ENCODE results near the gene DPF3. TPM values are rescaled to one million over a fixed set of nuclear protein-coding genes. Genes with fewer than 3 reads are reported as not detected.

Gene DPF3
- polyA plus RNA-seq, 4 donors, result 1.0 to 2.4 (median 1.5) TPM

GRCh38 chr14:72605921-72606220 is 288.0 kb downstream of the DPF3 start:
- no peaks in the 10 kb centered on the region for H3K4me1 ChIP-seq (ENCODE audit: control insufficient read depth in 3 of 3, insufficient read depth in 2 of 3, low read depth in 1 of 3, low read length in 2 of 3)
- FAIRE-seq (no peak), DNase-seq (no peak)
- no peak overlapping the region for H3K4me3 ChIP-seq (ENCODE audit: low read depth in 1 of 3, low read length in 3 of 3)
- no peaks in the 10 kb centered on the region for H3K9me3 ChIP-seq (ENCODE audit: control insufficient read depth in 2 of 2, insufficient read depth in 1 of 2, low read depth in 1 of 2, low read length in 1 of 2)
- H3K27me3 ChIP-seq (ENCODE audit: control insufficient read depth in 3 of 3, insufficient read depth in 3 of 3, low read length in 3 of 3), result peaks cover 0 to 6% (median 4%) of the 10 kb centered on the region in 3 donors
- 90 to 95% (median 92%) methylated on average over 3 of the region's 3 CpGs for WGBS, 3 donors
- no peaks in the 10 kb centered on the region for H3K36me3 ChIP-seq (ENCODE audit: control insufficient read depth in 3 of 3, insufficient read depth in 2 of 3, low read depth in 1 of 3, low read length in 3 of 3)
- H3K27ac ChIP-seq (ENCODE audit: low read depth in 1 of 3, low read length in 2 of 3), result no peak overlapping the region

- H3K4me3 ChIP-seq (ENCODE audit: low read depth in 1 of 3, low read length in 3 of 3), result no peak overlapping the region
- H3K4me1 ChIP-seq (ENCODE audit: control insufficient read depth in 3 of 3, insufficient read depth in 2 of 3, low read depth in 1 of 3, low read length in 2 of 3), result no peaks in the 10 kb centered on the region
- H3K36me3 ChIP-seq (ENCODE audit: control insufficient read depth in 3 of 3, insufficient read depth in 2 of 3, low read depth in 1 of 3, low read length in 3 of 3), result no peaks in the 10 kb centered on the region
- no peaks in the 10 kb centered on the region for H3K9me3 ChIP-seq (ENCODE audit: control insufficient read depth in 2 of 2, insufficient read depth in 1 of 2, low read depth in 1 of 2, low read length in 1 of 2)
- peaks cover 0 to 6% (median 4%) of the 10 kb centered on the region in 3 donors for H3K27me3 ChIP-seq (ENCODE audit: control insufficient read depth in 3 of 3, insufficient read depth in 3 of 3, low read length in 3 of 3)
- DNase-seq (no peak), FAIRE-seq (no peak)
- WGBS, 3 donors, result 78 to 87% (median 86%) methylated on average over 18 of the region's 18 CpGs
- H3K27ac ChIP-seq (ENCODE audit: low read depth in 1 of 3, low read length in 2 of 3), result no peak overlapping the region
Measured at GRCh38 chr14:72605096-72605920, 288.6 kb downstream of the DPF3 start.

- H3K27ac ChIP-seq (ENCODE audit: low read depth in 1 of 3, low read length in 2 of 3), result no peak overlapping the region
- H3K4me1 ChIP-seq (ENCODE audit: control insufficient read depth in 3 of 3, insufficient read depth in 2 of 3, low read depth in 1 of 3, low read length in 2 of 3), result no peaks in the 10 kb centered on the region
- DNase-seq, result no peak
- H3K36me3 ChIP-seq (ENCODE audit: control insufficient read depth in 3 of 3, insufficient read depth in 2 of 3, low read depth in 1 of 3, low read length in 3 of 3), result no peaks in the 10 kb centered on the region
- no peak overlapping the region for H3K4me3 ChIP-seq (ENCODE audit: low read depth in 1 of 3, low read length in 3 of 3)
- H3K9me3 ChIP-seq (ENCODE audit: control insufficient read depth in 2 of 2, insufficient read depth in 1 of 2, low read depth in 1 of 2, low read length in 1 of 2), result no peaks in the 10 kb centered on the region
- no peak for FAIRE-seq
- H3K27me3 ChIP-seq (ENCODE audit: control insufficient read depth in 3 of 3, insufficient read depth in 3 of 3, low read length in 3 of 3), result peaks cover 0 to 6% (median 4%) of the 10 kb centered on the region in 3 donors
- WGBS, 3 donors, result 85 to 89% (median 89%) methylated on average over 3 of the region's 3 CpGs
Measured at GRCh38 chr14:72604133-72604532, 289.8 kb downstream of the DPF3 start.

GRCh38 chr14:72603639-72604038 is 290.3 kb downstream of the DPF3 start:
- no peak for FAIRE-seq

GRCh38 chr14:72600551-72601330 is 293.2 kb downstream of the DPF3 start:
- Histone ChIP-seq H3K9me3 (ENCODE audit: control insufficient read depth in 2 of 2, insufficient read depth in 1 of 2, low read depth in 1 of 2, low read length in 1 of 2) (no peaks in the 10 kb centered on the region), H3K27me3 (ENCODE audit: control insufficient read depth in 3 of 3, insufficient read depth in 3 of 3, low read length in 3 of 3) (peaks cover 0 to 9% (median 4%) of the 10 kb centered on the region in 3 donors), H3K27ac (ENCODE audit: low read depth in 1 of 3, low read length in 2 of 3) (no peak overlapping the region), H3K36me3 (ENCODE audit: control insufficient read depth in 3 of 3, insufficient read depth in 2 of 3, low read depth in 1 of 3, low read length in 3 of 3) (no peaks in the 10 kb centered on the region), H3K4me3 (ENCODE audit: low read depth in 1 of 3, low read length in 3 of 3) (no peak overlapping the region), H3K4me1 (ENCODE audit: control insufficient read depth in 3 of 3, insufficient read depth in 2 of 3, low read depth in 1 of 3, low read length in 2 of 3) (no peaks in the 10 kb centered on the region)
- FAIRE-seq (no peak), DNase-seq (no peak)
- WGBS, 3 donors, result 63 to 74% (median 69%) methylated on average over 6 to 9 of the region's 9 CpGs

More at GRCh38 chr14:72603639-72604038, 290.3 kb downstream of the DPF3 start:
- Histone ChIP-seq H3K4me1 (ENCODE audit: control insufficient read depth in 3 of 3, insufficient read depth in 2 of 3, low read depth in 1 of 3, low read length in 2 of 3) (no peaks in the 10 kb centered on the region), H3K27ac (ENCODE audit: low read depth in 1 of 3, low read length in 2 of 3) (no peak overlapping the region), H3K36me3 (ENCODE audit: control insufficient read depth in 3 of 3, insufficient read depth in 2 of 3, low read depth in 1 of 3, low read length in 3 of 3) (no peaks in the 10 kb centered on the region), H3K27me3 (ENCODE audit: control insufficient read depth in 3 of 3, insufficient read depth in 3 of 3, low read length in 3 of 3) (peaks cover 0 to 6% (median 4%) of the 10 kb centered on the region in 3 donors), H3K9me3 (ENCODE audit: control insufficient read depth in 2 of 2, insufficient read depth in 1 of 2, low read depth in 1 of 2, low read length in 1 of 2) (no peaks in the 10 kb centered on the region), H3K4me3 (ENCODE audit: low read depth in 1 of 3, low read length in 3 of 3) (no peak overlapping the region)
- 49 to 73% (median 55%) methylated on average over 4 of the region's 4 CpGs for WGBS, 3 donors
- no peak for DNase-seq

GRCh38 chr14:72599579-72600470 is 294.1 kb downstream of the DPF3 start:
- Histone ChIP-seq H3K9me3 (ENCODE audit: control insufficient read depth in 2 of 2, insufficient read depth in 1 of 2, low read depth in 1 of 2, low read length in 1 of 2) (no peaks in the 10 kb centered on the region), H3K36me3 (ENCODE audit: control insufficient read depth in 3 of 3, insufficient read depth in 2 of 3, low read depth in 1 of 3, low read length in 3 of 3) (no peaks in the 10 kb centered on the region), H3K27me3 (ENCODE audit: control insufficient read depth in 3 of 3, insufficient read depth in 3 of 3, low read length in 3 of 3) (peaks cover 0 to 9% (median 4%) of the 10 kb centered on the region in 3 donors), H3K4me1 (ENCODE audit: control insufficient read depth in 3 of 3, insufficient read depth in 2 of 3, low read depth in 1 of 3, low read length in 2 of 3) (no peaks in the 10 kb centered on the region), H3K4me3 (ENCODE audit: low read depth in 1 of 3, low read length in 3 of 3) (no peak overlapping the region), H3K27ac (ENCODE audit: low read depth in 1 of 3, low read length in 2 of 3) (no peak overlapping the region)
- no peak for FAIRE-seq
- DNase-seq, result no peak
- 56 to 76% (median 61%) methylated on average over 15 to 16 of the region's 16 CpGs for WGBS, 3 donors

GRCh38 chr14:72598306-72598705 is 295.6 kb downstream of the DPF3 start:
- 84 to 90% (median 89%) methylated on average over 5 of the region's 5 CpGs for WGBS, 3 donors
- FAIRE-seq (no peak), DNase-seq (no peak)
- Histone ChIP-seq H3K27me3 (ENCODE audit: control insufficient read depth in 3 of 3, insufficient read depth in 3 of 3, low read length in 3 of 3) (peaks cover 0 to 8% (median 4%) of the 10 kb centered on the region in 3 donors), H3K9me3 (ENCODE audit: control insufficient read depth in 2 of 2, insufficient read depth in 1 of 2, low read depth in 1 of 2, low read length in 1 of 2) (no peaks in the 10 kb centered on the region), H3K4me3 (ENCODE audit: low read depth in 1 of 3, low read length in 3 of 3) (no peak overlapping the region), H3K36me3 (ENCODE audit: control insufficient read depth in 3 of 3, insufficient read depth in 2 of 3, low read depth in 1 of 3, low read length in 3 of 3) (no peaks in the 10 kb centered on the region), H3K27ac (ENCODE audit: low read depth in 1 of 3, low read length in 2 of 3) (no peak overlapping the region), H3K4me1 (ENCODE audit: control insufficient read depth in 3 of 3, insufficient read depth in 2 of 3, low read depth in 1 of 3, low read length in 2 of 3) (no peaks in the 10 kb centered on the region)

Data from small intestine (tissue), 7 donors.